Measurements from ENCODE around the gene CCL25. TPM values are rescaled to one million over a fixed set of nuclear protein-coding genes. Genes with fewer than 3 reads are reported as not detected.

The CCL25 gene
- polyA plus RNA-seq, 1 donor = not detected

GRCh38 chr19:8045872-8046568, 6.5 kb upstream of the CCL25 start:
- no peak for DNase-seq

- no peak for DNase-seq
Observed at GRCh38 chr19:8046569-8047165, 5.9 kb upstream of the CCL25 start.

GRCh38 chr19:8050274-8051096, 2.1 kb upstream of the CCL25 start:
- peak; percentile 77 for DNase-seq

- DNase-seq = no peak
Observed at GRCh38 chr19:8054169-8054568, 1.6 kb downstream of the CCL25 start.

GRCh38 chr19:8056533-8056932, 4.0 kb downstream of the CCL25 start:
- no peak for DNase-seq

GRCh38 chr19:8057545-8058270, 5.1 kb downstream of the CCL25 start:
- no peak for DNase-seq

GRCh38 chr19:8064911-8065874, 12.6 kb downstream of the CCL25 start:
- DNase-seq = no peak

GRCh38 chr19:8065875-8066261, 13.3 kb downstream of the CCL25 start:
- DNase-seq = no peak

- DNase-seq = no peak
Observed at GRCh38 chr19:8069096-8069973, 16.8 kb downstream of the CCL25 start.

GRCh38 chr19:8071912-8072311, 19.4 kb downstream of the CCL25 start:
- no peak for DNase-seq

GRCh38 chr19:8074501-8074900, 21.9 kb downstream of the CCL25 start:
- no peak for DNase-seq

- no peak for DNase-seq
Observed at GRCh38 chr19:8075158-8076074, 22.9 kb downstream of the CCL25 start.

GRCh38 chr19:8079988-8080387, 27.4 kb downstream of the CCL25 start:
- no peak for DNase-seq

GRCh38 chr19:8080832-8081231, 28.3 kb downstream of the CCL25 start:
- no peak for DNase-seq

- no peak for DNase-seq
Observed at GRCh38 chr19:8081569-8082550, 29.3 kb downstream of the CCL25 start.

- DNase-seq = no peak
Observed at GRCh38 chr19:8083141-8083540, 30.6 kb downstream of the CCL25 start.

- no peak for DNase-seq
Observed at GRCh38 chr19:8084152-8084551, 31.6 kb downstream of the CCL25 start.
